Breast epithelium (tissue), 3 donors: ENCODE measurements around the gene MYO1H.

Experiments used
- POLR2A ChIP-seq: fragments of 450-650 bp; IDR thresholded peaks from one replicate; pipeline ENCODE4 v1.6.1; 2016; ENCODE audit warnings: antibody characterized with exemption, mild to moderate bottlenecking, moderate library complexity
- POLR2AphosphoS5 ChIP-seq, 3 donors: sonication (generic); formaldehyde crosslinking; IDR thresholded peaks; one replicate each; pipeline ENCODE4 v1.6.1; 2017; ENCODE audit warnings: antibody characterized with exemption in 3 of 3
- TF ChIP-seq, protein P1 (sequence below), 3 donors: fragments of 450-650 bp; IDR thresholded peaks; one replicate each; pipeline ENCODE4 v1.5.1; 2016 to 2017; ENCODE audit warnings: antibody characterized with exemption in 3 of 3, mild to moderate bottlenecking in 3 of 3, moderate library complexity in 3 of 3

DNA sequence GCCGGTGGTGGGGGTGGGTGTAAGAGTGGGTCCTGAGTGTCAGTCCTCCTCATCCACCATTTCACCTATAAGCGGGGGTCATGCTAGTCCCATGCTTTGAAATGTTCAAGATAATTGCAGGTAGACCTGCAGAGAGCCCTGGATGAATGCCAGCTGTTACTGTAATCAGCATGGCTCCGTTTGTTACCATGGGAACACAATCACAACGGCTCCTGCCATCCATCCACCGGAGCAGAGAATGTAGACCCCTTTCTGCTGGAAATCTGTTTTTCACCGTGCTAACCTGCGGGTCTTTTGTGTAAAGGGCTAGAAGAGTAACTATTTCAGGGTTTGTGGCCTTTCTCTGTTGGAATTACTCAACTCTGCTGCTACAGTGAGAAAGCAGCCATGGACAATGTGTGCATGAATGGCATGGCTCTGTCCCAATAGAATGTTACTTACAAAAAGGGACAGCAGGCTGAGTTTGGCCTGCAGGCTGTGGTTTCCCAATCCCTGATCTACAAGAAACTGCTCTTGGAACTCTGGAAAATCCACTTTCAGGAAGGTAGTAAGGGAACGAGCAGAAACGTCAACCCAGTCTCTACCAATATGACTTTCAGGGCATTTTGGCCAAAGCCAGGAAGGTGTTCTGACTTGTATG lies 93.3 kb downstream of the MYO1H start:
- no peak for TF ChIP-seq POLR2A
- TF ChIP-seq, protein P1, sequence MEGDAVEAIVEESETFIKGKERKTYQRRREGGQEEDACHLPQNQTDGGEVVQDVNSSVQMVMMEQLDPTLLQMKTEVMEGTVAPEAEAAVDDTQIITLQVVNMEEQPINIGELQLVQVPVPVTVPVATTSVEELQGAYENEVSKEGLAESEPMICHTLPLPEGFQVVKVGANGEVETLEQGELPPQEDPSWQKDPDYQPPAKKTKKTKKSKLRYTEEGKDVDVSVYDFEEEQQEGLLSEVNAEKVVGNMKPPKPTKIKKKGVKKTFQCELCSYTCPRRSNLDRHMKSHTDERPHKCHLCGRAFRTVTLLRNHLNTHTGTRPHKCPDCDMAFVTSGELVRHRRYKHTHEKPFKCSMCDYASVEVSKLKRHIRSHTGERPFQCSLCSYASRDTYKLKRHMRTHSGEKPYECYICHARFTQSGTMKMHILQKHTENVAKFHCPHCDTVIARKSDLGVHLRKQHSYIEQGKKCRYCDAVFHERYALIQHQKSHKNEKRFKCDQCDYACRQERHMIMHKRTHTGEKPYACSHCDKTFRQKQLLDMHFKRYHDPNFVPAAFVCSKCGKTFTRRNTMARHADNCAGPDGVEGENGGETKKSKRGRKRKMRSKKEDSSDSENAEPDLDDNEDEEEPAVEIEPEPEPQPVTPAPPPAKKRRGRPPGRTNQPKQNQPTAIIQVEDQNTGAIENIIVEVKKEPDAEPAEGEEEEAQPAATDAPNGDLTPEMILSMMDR (IDR thresholded peaks at IDR 0.05): no peak
- no peak for TF ChIP-seq POLR2AphosphoS5 (IDR thresholded peaks at IDR 0.05)
